Measurements from ENCODE around the gene ARMC8. TPM values are rescaled to one million over a fixed set of nuclear protein-coding genes. Genes with fewer than 3 reads are reported as not detected.

Gene ARMC8
- total and polyA plus RNA-seq, 2 of the 8 experiments (the other 6 are each of a cell fraction or from before 2014, with no cell fraction given) = 47.3 to 58.5 TPM

GRCh38 chr3:138245026-138245425 is 57.9 kb downstream of the ARMC8 start (continued):
- TF ChIP-seq, protein P1, sequence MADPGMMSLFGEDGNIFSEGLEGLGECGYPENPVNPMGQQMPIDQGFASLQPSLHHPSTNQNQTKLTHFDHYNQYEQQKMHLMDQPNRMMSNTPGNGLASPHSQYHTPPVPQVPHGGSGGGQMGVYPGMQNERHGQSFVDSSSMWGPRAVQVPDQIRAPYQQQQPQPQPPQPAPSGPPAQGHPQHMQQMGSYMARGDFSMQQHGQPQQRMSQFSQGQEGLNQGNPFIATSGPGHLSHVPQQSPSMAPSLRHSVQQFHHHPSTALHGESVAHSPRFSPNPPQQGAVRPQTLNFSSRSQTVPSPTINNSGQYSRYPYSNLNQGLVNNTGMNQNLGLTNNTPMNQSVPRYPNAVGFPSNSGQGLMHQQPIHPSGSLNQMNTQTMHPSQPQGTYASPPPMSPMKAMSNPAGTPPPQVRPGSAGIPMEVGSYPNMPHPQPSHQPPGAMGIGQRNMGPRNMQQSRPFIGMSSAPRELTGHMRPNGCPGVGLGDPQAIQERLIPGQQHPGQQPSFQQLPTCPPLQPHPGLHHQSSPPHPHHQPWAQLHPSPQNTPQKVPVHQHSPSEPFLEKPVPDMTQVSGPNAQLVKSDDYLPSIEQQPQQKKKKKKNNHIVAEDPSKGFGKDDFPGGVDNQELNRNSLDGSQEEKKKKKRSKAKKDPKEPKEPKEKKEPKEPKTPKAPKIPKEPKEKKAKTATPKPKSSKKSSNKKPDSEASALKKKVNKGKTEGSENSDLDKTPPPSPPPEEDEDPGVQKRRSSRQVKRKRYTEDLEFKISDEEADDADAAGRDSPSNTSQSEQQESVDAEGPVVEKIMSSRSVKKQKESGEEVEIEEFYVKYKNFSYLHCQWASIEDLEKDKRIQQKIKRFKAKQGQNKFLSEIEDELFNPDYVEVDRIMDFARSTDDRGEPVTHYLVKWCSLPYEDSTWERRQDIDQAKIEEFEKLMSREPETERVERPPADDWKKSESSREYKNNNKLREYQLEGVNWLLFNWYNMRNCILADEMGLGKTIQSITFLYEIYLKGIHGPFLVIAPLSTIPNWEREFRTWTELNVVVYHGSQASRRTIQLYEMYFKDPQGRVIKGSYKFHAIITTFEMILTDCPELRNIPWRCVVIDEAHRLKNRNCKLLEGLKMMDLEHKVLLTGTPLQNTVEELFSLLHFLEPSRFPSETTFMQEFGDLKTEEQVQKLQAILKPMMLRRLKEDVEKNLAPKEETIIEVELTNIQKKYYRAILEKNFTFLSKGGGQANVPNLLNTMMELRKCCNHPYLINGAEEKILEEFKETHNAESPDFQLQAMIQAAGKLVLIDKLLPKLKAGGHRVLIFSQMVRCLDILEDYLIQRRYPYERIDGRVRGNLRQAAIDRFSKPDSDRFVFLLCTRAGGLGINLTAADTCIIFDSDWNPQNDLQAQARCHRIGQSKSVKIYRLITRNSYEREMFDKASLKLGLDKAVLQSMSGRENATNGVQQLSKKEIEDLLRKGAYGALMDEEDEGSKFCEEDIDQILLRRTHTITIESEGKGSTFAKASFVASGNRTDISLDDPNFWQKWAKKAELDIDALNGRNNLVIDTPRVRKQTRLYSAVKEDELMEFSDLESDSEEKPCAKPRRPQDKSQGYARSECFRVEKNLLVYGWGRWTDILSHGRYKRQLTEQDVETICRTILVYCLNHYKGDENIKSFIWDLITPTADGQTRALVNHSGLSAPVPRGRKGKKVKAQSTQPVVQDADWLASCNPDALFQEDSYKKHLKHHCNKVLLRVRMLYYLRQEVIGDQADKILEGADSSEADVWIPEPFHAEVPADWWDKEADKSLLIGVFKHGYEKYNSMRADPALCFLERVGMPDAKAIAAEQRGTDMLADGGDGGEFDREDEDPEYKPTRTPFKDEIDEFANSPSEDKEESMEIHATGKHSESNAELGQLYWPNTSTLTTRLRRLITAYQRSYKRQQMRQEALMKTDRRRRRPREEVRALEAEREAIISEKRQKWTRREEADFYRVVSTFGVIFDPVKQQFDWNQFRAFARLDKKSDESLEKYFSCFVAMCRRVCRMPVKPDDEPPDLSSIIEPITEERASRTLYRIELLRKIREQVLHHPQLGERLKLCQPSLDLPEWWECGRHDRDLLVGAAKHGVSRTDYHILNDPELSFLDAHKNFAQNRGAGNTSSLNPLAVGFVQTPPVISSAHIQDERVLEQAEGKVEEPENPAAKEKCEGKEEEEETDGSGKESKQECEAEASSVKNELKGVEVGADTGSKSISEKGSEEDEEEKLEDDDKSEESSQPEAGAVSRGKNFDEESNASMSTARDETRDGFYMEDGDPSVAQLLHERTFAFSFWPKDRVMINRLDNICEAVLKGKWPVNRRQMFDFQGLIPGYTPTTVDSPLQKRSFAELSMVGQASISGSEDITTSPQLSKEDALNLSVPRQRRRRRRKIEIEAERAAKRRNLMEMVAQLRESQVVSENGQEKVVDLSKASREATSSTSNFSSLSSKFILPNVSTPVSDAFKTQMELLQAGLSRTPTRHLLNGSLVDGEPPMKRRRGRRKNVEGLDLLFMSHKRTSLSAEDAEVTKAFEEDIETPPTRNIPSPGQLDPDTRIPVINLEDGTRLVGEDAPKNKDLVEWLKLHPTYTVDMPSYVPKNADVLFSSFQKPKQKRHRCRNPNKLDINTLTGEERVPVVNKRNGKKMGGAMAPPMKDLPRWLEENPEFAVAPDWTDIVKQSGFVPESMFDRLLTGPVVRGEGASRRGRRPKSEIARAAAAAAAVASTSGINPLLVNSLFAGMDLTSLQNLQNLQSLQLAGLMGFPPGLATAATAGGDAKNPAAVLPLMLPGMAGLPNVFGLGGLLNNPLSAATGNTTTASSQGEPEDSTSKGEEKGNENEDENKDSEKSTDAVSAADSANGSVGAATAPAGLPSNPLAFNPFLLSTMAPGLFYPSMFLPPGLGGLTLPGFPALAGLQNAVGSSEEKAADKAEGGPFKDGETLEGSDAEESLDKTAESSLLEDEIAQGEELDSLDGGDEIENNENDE (IDR thresholded peaks at IDR 0.05; ENCODE audit: insufficient replicate concordance, low read length) = no peak

Data from H1 (cell line).